Measurements from ENCODE around the gene FAHD1.
"Not testable (repeated sequence)": the region's sequence is repeated elsewhere in the genome, so short reads cannot be mapped to it uniquely, and the experiment has no call there.

The FAHD1 gene

GRCh38 chr16:1790261-1790610, 36.8 kb upstream of the FAHD1 start:
- DNase-seq: no peak

- DNase-seq: peak; percentile 1
Measured at GRCh38 chr16:1790611-1791255, 36.3 kb upstream of the FAHD1 start.

- DNase-seq: no peak
Measured at GRCh38 chr16:1791256-1791942, 35.6 kb upstream of the FAHD1 start.

- no peak for DNase-seq
Measured at GRCh38 chr16:1791943-1792812, 34.8 kb upstream of the FAHD1 start.

GRCh38 chr16:1792836-1793577, 34.0 kb upstream of the FAHD1 start:
- no peak for DNase-seq

- no peak for DNase-seq
Measured at GRCh38 chr16:1793578-1794220, 33.3 kb upstream of the FAHD1 start, which contains the start of gene IGFALS. IGFALS (minus strand) TSS chr16:1793705; CDS start chr16:1793652, 53 bp downstream.

- DNase-seq: no peak
Measured at GRCh38 chr16:1794221-1794871, 32.7 kb upstream of the FAHD1 start.

- no peak for DNase-seq
Measured at GRCh38 chr16:1794908-1795666, 31.9 kb upstream of the FAHD1 start.

GRCh38 chr16:1799263-1799662, 27.7 kb upstream of the FAHD1 start:
- DNase-seq: not testable (repeated sequence)

GRCh38 chr16:1800701-1801100, 26.3 kb upstream of the FAHD1 start:
- no peak for DNase-seq

- DNase-seq: no peak
Measured at GRCh38 chr16:1807626-1808025, 19.4 kb upstream of the FAHD1 start.

- DNase-seq: no peak
Measured at GRCh38 chr16:1808691-1809090, 18.3 kb upstream of the FAHD1 start.

GRCh38 chr16:1809281-1809801, 17.7 kb upstream of the FAHD1 start:
- no peak for DNase-seq

GRCh38 chr16:1810106-1810505, 16.9 kb upstream of the FAHD1 start:
- no peak for DNase-seq

- DNase-seq: no peak
Measured at GRCh38 chr16:1810536-1810935, 16.5 kb upstream of the FAHD1 start.

- DNase-seq: peak; percentile 77
Measured at GRCh38 chr16:1812732-1813163, 14.3 kb upstream of the FAHD1 start.

GRCh38 chr16:1815461-1815860, 11.5 kb upstream of the FAHD1 start:
- DNase-seq: no peak

- DNase-seq: no peak
Measured at GRCh38 chr16:1816396-1817275, 10.4 kb upstream of the FAHD1 start.

GRCh38 chr16:1817276-1817589, 9.8 kb upstream of the FAHD1 start:
- no peak for DNase-seq

- no peak for DNase-seq
Measured at GRCh38 chr16:1817716-1818115, 9.3 kb upstream of the FAHD1 start.

All from stimulated activated CD4-positive, alpha-beta T cell treated with anti-CD3 and anti-CD28 coated beads, Interleukin-15, amount 100 ng/mL, for 24 hours (primary cell).